ENCODE results near the gene FOXL2.
"Not testable (repeated sequence)": the region's sequence is repeated elsewhere in the genome, so short reads cannot be mapped to it uniquely, and the experiment has no call there.

The FOXL2 gene

GRCh38 chr3:138933068-138933668 is 13.8 kb downstream of the FOXL2 start:
- no peak for DNase-seq (ENCODE audit: low spot score)

GRCh38 chr3:138928727-138929372 is 18.1 kb downstream of the FOXL2 start:
- DNase-seq (ENCODE audit: low spot score) = no peak

- peak; percentile 82 for DNase-seq (ENCODE audit: low spot score)
These were observed 23.4 kb downstream of the FOXL2 start for GRCh38 chr3:138923531-138923994.

- DNase-seq (ENCODE audit: low spot score) = not testable (repeated sequence)
These were observed 24.5 kb downstream of the FOXL2 start for GRCh38 chr3:138922400-138922799.

DNA sequence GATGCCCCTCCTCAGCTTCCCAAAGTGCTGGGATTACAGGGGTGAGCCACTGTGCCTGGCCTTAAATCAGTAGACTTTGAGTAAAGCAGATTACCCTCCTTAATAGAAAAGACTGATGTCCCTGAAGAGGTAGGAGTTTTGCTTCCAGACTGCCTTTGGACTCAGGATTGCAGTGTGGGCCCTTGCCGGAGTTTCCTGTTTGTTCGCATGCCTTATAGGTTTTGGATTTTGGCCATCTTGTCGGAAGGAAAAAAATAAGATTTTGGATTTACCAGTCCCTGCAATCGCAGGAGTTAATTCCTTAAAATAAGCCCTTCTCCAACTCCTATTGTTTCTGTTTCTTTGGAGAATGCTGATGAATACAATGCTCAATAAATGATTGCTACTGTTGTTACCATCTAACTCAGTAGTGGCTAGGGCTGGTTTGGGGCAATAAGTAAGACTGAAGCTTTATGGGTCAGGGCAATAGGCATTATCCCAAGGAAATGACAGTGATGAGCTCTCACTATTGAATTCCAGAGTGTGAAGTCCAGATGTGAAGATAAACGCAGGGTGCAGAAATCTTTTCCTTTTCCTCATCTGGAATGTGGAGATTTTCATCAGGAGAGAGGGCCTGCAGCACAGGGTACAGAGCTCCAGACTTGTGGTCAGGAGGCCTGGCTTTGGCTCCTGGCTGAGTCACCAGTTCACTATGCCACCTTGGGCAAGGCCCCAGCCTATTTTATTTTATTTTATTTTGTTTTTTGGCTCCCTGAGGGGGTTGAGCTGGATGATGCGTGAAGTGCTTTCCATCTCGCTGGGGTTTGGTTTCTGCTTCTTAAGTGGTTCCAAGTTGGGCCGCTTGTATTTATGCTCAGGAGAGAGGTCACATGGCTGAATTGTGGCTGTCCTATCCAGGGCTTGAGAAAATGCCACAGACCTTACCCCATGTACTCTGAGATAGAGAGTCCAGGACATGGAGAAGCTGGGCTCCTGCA is 25.3 kb downstream of the FOXL2 start:
- no peak for DNase-seq (ENCODE audit: low spot score)

GRCh38 chr3:138919325-138919724 is 27.6 kb downstream of the FOXL2 start:
- DNase-seq (ENCODE audit: low spot score) = no peak

DNA sequence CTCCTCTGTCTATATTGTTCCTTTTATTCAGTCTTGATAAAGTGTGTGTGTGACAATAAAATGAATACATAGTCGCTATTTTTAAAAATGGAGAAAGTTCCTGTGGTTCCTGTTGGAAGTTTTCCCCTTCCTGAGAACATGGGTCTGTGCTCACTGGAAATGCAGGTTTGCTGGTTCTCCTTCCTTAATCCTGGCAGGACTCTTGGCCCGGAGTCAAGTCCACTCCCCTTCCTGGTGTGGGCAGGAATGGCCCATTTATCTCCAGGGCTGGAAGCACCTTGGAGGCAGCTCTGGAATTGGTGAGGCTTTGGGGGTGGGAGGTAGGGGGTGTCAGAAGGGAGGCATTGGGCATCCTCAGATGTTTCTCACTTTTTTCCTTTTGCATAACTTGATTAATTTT is 30.1 kb downstream of the FOXL2 start:
- DNase-seq (ENCODE audit: low spot score) = no peak

DNA sequence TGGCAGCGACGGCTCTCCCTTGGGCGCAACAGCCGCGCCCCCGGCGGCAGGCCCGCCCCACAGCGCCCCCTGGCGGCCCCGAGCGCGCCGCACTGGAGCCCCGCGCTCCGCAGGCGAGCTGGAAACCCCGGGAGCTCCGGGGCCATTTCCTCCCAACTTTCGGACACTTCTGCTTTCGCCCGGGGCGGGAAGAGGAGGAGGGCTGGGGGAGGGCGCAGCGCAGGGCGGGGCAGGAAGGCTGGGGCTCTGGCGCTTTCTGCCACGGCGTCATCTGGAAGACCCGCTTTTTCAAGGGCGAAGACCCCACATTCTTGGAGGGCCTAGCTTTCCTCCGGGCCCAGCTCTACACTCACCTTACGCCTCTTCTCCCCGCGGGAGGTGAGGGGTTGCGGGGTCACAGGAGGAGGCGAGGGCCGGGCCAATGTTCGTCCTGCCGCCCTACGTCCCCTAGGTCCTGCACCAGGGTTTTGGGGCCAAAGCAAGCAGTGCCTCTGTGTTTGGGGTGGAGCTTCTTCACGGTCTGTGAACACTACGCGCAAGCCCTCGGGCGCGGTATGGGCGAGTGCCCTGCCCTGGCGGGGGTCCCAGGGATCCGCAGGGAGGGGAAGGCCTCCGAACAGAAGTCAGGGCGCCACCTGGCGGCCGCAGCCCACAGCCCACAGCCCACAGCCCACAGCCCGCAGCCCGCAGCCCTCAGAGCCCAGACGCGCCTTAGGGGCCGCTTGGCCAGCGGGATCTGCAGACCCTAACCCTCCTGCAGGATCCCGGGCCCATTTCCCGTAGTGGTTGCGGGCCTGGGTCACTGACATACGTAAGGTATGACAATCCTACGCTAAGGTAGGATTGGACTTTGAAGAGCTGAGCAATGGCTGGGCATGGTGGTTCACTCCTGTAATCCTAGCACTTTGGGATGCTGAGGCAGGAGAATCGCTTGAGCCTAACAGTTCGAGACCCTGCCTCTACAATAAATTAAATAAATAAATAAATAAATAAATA is 31.1 kb downstream of the FOXL2 start:
- DNase-seq (ENCODE audit: low spot score) = peak; percentile 79

DNA sequence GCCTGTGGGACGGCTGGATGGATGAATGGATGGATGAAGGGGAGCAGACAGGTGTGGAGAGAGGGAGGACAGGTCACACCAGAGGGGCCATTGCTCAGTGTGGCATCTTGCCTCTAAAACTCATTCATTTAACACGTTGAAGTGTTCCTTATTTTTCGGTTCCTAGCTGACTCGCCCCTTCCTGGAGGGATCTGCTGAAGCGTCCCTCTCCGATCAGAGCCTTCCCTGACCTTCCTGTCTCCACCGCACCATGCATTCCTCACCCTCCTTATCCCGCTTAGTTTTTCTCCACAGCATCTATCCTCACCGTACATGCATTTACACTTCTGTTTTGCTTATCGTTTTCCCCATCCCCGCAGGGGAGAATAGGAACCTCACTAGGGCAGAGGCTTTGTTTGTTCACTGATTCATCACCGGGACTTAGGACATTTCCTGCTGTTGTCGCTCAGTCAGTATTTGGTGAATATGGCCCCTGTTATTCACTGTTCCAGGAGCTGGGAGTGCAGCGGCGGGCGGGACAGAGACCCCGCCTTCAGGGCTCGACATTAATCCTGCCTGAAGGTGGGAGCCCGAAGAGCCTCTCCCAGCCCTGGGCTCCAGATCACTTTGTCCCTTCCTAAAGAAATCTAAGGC is 32.0 kb downstream of the FOXL2 start:
- DNase-seq (ENCODE audit: low spot score) = peak; percentile 51

- no peak for DNase-seq (ENCODE audit: low spot score)
These were observed 33.2 kb downstream of the FOXL2 start for GRCh38 chr3:138913766-138914165.

DNA sequence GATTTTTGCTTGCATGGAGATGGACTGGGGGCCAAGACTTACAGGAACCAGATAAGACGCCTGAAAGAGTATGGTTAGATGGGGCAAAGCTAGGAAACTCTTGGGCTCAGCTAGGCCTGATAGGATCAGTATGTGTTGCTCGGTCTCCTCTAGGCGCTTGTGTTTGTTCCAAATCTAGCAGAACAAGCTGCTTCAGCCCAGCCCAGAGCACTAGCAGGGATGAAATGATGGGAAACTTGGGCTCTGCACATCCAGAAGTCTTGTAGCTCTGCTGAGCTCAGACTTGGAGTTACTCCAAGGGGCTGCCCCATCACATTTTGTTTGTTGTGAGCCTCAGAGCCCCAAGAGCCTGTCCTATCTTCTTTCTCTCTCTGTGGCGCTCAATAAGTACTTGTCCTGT is 34.7 kb downstream of the FOXL2 start:
- DNase-seq (ENCODE audit: low spot score) = no peak

DNA sequence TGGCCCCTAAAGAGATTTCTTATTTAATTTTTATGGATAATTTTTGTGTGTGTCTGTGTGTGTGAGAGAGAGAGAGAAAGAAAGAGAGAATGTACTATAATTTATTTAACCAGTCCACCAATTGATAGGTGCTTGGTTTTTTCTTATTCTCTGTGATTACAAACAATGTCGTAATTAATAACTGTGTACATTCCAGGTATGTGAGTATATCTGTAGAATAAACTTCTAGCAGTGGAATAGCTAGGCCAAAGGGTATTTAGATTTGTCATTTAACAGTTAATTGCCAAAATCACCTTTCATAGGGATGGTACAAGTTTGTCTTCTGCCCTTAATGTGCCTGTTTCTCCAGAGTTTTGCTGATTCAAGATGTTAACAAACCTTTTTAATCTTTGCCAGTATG is 35.3 kb downstream of the FOXL2 start:
- no peak for DNase-seq (ENCODE audit: low spot score)

DNA sequence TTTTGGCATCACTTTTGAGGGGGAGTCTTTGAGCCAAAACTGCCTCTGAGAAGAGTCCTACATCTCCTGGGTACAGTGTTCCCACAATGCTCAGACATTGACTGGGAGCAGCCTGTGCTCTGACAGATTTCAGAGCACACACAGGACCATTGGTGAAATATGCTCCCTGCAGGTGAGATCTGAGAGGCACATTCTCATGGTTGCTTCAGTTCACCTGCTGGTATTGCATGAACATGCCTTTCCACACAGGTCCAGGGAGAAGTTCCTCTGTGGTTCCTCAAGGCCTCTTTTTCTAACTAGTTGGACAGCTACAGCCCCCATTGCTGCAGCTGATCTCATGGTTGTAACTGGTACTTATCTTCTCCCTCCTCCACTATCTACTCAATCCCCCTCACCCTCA is 37.0 kb downstream of the FOXL2 start:
- no peak for DNase-seq (ENCODE audit: low spot score)

GRCh38 chr3:138908846-138909245 is 38.1 kb downstream of the FOXL2 start:
- no peak for DNase-seq (ENCODE audit: low spot score)

DNA sequence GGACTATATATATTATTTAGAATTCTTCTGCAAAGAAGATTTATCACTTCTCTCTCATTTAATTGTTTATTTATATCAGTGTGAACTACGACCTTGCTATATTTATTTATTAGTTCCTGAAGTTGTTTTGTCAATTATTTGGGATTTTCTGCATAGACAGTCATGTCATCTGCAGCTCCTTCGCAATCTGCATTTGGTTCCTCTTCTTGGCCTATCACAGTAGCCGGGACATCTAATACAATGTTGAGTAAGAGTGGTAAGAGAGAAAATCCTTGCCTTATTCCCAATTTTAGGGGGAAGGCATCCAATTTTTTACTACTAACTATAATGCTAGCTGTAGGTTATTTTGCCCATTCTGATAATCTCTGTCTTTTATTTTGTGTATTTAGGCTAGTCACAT is 39.4 kb downstream of the FOXL2 start:
- DNase-seq (ENCODE audit: low spot score) = no peak

DNA sequence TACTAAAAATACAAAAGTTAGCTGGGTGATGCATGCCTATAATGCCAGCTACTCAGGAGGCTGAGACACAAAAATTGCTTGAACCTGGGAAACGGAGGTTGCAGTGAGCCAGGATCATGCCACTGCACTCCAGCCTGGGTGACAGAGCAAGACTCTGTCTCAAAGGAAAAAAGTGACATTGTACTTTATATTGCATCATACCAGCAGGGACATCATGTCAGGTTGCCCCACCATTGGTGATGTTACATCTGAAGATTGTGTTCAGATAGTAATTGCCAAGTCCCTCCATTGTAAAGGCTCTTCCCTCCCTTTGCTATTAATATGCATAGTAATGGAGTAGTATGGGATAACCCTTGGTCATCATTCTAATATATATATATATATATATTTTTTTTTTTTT is 44.8 kb downstream of the FOXL2 start:
- DNase-seq (ENCODE audit: low spot score) = no peak

- no peak for DNase-seq (ENCODE audit: low spot score)
These were observed 45.4 kb downstream of the FOXL2 start for GRCh38 chr3:138901567-138901966.

GRCh38 chr3:138899351-138899991 is 47.5 kb downstream of the FOXL2 start:
- no peak for DNase-seq (ENCODE audit: low spot score)

DNA sequence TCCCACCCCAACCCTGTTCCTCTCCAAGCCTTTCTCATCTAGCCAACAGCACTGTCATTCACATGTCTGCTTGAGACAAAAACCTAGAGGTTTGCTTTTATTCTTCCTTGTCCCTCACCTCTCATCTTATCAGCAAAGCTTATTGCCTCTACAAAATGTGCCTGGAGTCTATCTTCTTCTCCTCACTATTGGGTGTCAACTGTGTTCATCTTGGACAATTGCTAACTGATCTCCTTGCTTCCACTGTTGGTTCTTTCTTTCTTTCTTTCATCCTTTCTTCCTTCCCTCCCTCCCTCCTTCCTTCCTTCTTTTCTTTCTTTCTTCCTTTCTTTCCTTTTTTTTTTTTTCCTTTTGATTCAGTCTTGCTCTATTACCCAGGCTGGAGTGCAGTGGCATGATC is 48.2 kb downstream of the FOXL2 start:
- no peak for DNase-seq (ENCODE audit: low spot score)

DNA sequence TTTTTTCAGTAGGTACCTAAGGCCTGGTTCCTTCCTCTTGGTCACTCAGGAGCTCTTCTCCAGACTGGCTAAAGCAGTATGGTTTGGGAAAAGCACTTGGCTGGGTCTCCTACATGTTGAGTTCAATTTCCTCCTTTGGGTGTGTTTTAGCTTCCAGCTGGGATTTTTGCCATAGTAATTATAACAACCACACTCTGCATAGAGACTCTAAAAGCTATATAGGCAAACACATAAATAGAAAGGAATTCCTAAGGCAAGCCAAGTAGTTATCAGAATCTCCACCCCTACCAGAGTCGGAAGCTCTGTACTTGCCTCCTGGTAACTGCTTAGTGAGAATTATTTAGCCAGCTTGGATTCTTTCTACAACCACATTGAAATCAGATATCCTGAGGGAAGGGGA is 48.6 kb downstream of the FOXL2 start:
- DNase-seq (ENCODE audit: low spot score) = no peak

All from pons (tissue), 1 donor.